Activated CD4-positive, alpha-beta T cell treated with anti-CD3 and anti-CD28 coated beads, Interleukin-2, amount 10 ng/mL, durations not matched to agents 7 days and 5 days (primary cell): Measurements from ENCODE around the gene SYNE1. TPM values are rescaled to one million over a fixed set of nuclear protein-coding genes. Genes with fewer than 3 reads are reported as not detected.
A peak's percentile ranks its signal among the peaks of the same experiment; 100 is the strongest.

Experiments
- CTCF ChIA-PET: fragments of 350-600 bp; sonication (Branson Sonifier 250); formaldehyde crosslinking; loops from one replicate; lab custom pipeline; 2021; ENCODE audit warnings: antibody characterized with exemption; lab: Charles Lee
- POLR2A ChIA-PET: fragments of 350-600 bp; sonication (Branson Sonifier 250); formaldehyde crosslinking; loops from one replicate; lab custom pipeline; 2021; ENCODE audit warnings: antibody characterized with exemption; lab: Charles Lee
- DNase-seq: peaks from one replicate; pipeline ENCODE4 v3.0.0-alpha.2; 2020
- H3K27ac Mint-ChIP-seq: one replicate; pipeline ENCODE4 v1.8.0; 2021; ENCODE audit warnings: mild to moderate bottlenecking, moderate library complexity, mixed read lengths
- H3K27me3 Mint-ChIP-seq: one replicate; pipeline ENCODE4 v1.8.0; 2021; ENCODE audit warnings: mixed read lengths
- H3K36me3 Mint-ChIP-seq: one replicate; pipeline ENCODE4 v1.8.0; 2021; ENCODE audit warnings: low read depth, mixed read lengths
- H3K4me1 Mint-ChIP-seq: one replicate; pipeline ENCODE4 v1.8.0; 2021; ENCODE audit warnings: mixed read lengths
- H3K4me3 Mint-ChIP-seq: one replicate; pipeline ENCODE4 v1.8.0; 2021; ENCODE audit warnings: mild to moderate bottlenecking, moderate library complexity, mixed read lengths
- H3K9me3 Mint-ChIP-seq: one replicate; pipeline ENCODE4 v1.8.0; 2021; ENCODE audit warnings: mixed read lengths
- total RNA-seq, 2 experiments: library from RNA; stranded (reverse); gene quantifications; one replicate each; pipeline ENCODE4 v1.2.3, GENCODE V29; 2021

The SYNE1 gene
- total RNA-seq, 2 experiments from 2014 or later = 98.4 to 99.3 TPM

DNA sequence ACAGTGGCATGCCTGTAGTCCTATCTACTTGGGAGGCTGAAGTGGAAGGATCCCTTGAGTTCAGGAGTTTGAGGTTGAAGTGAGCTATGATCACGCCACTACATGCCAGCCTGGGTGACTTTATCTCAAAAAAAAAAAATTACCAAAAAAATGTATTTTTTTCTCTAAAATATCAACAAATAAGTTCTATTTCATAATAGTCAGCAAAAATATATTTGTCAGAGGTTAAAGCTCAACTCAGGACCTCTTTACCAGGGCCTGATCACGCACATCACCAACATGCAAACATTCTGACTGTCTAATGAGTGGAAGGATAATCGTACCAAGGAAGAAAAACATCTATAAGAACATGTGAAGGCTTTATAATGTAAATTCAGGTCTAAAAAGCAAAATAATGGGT is 387.0 kb downstream of the SYNE1 start:
- H3K36me3 Mint-ChIP-seq = peaks cover 35% of the 10 kb centered on the region
- CTCF ChIA-PET = no interaction called here
- no peak overlapping the region for H3K27ac Mint-ChIP-seq
- POLR2A ChIA-PET = no interaction called here
- no peak for DNase-seq
- no peak overlapping the region for H3K4me3 Mint-ChIP-seq
- H3K4me1 Mint-ChIP-seq = peaks cover 3% of the 10 kb centered on the region
- no peaks in the 10 kb centered on the region for H3K9me3 Mint-ChIP-seq
- no peaks in the 10 kb centered on the region for H3K27me3 Mint-ChIP-seq

DNA sequence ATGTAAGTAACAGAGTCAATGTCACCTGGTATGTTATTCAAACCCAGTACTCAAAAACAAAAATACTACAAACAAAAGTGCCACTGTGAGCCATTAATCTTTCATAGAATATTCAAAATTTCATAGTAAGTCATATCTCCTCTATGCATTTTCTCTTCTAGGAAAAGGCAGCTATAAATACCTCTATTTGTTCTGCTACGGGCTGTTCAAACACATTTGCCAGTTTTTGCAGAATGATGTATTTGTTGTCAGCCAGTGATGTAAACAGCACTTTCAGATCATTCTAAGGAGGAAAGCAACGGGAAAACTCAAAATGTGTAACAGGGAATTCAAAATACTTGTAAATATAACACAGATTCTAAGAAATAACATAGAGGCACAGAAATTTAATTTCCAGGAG is 388.2 kb downstream of the SYNE1 start:
- Mint-ChIP-seq H3K36me3 (peaks cover 37% of the 10 kb centered on the region), H3K4me1 (peaks cover 3% of the 10 kb centered on the region), H3K9me3 (no peaks in the 10 kb centered on the region), H3K27ac (no peak overlapping the region), H3K27me3 (no peaks in the 10 kb centered on the region), H3K4me3 (no peak overlapping the region)
- DNase-seq = no peak
- CTCF ChIA-PET = no interaction called here
- POLR2A ChIA-PET = no interaction called here

DNA sequence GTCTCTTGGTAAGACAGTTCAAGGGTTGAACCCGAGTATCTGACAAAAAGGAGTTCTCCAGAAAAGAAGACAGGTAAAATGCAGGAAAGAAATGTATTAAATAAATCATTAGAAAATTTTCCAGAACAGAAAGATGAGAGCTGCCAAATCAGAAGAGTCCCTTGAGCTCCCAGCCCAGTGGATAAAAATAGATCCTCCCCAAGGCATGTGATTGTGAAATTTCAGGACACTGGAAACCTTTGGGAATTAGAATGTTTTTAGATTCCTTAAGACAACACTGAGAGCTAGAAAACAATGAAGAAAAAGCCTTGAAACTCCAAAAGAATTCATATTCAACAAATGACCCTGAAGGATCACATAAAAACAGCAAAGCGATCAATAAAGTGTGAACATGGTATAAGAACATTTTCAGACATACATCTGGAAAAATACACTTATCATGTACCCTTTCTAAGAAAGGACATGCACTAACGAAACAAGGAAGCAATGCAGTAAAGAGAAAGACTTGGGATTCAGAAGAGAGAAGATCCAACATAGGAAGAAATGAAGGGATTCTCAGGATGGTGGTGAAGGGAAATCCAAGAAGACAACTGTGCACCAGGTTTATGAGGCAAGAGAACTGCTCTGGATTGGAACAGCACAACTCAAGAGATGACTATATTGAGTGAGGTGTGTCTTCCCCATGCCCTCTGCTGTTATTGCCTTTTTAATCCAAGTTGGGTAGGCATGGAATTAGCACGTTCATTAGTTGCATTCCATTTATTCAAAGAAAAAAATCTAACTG is 390.4 kb downstream of the SYNE1 start:
- no peaks in the 10 kb centered on the region for H3K27me3 Mint-ChIP-seq
- POLR2A ChIA-PET = interaction anchor here (0.6 kb wide), 1 partner anchor 25 kb away, joined by 4 read pairs; no protein-coding TSS in a partner anchor

DNA sequence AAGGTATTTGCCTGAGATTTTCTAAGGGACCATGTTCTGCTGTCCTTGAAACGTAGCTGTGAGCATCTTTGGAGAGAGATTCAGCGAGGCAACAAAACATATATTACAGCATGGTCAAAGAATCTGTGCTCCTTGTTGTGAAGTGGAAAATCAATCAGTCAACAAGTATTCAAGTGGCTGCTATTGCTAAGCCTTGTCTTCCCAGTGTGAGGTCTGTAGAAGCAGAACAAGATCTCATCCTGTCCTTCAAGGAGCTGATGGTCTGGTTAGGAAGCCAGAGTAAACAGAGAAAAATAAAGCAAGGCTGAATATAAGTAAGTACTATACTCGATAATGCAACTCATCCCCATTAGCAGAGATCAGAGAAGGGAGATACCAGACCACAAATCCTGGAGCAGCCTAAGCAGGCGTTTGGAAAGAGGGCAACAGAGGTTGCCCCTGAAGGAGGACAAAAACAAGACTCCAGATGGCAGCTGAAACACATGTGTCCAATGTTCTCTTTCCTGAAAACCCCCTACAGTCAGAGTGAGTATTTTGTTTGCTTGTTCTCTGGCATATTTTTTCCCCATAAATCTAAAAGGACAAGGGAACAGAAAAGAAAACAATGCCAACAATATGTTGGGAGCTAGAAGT is 392.0 kb downstream of the SYNE1 start:
- Mint-ChIP-seq H3K4me3 (no peak overlapping the region), H3K27ac (no peak overlapping the region), H3K36me3 (peaks cover 53% of the 10 kb centered on the region), H3K27me3 (no peaks in the 10 kb centered on the region), H3K4me1 (peaks cover 3% of the 10 kb centered on the region), H3K9me3 (no peaks in the 10 kb centered on the region)
- no peak for DNase-seq
- CTCF ChIA-PET = interaction anchor here (0.6 to 0.8 kb wide), 2 partner anchors 9 to 59 kb away, joined by 3 read pairs; no protein-coding TSS in a partner anchor
- POLR2A ChIA-PET = no interaction called here

More for the DNA sequence above, 390.4 kb downstream of the SYNE1 start:
- no peak overlapping the region for H3K4me3 Mint-ChIP-seq
- H3K27ac Mint-ChIP-seq = no peak overlapping the region
- H3K4me1 Mint-ChIP-seq = peaks cover 3% of the 10 kb centered on the region
- H3K9me3 Mint-ChIP-seq = no peaks in the 10 kb centered on the region
- DNase-seq = no peak
- CTCF ChIA-PET = no interaction called here
- H3K36me3 Mint-ChIP-seq = peaks cover 37% of the 10 kb centered on the region

DNA sequence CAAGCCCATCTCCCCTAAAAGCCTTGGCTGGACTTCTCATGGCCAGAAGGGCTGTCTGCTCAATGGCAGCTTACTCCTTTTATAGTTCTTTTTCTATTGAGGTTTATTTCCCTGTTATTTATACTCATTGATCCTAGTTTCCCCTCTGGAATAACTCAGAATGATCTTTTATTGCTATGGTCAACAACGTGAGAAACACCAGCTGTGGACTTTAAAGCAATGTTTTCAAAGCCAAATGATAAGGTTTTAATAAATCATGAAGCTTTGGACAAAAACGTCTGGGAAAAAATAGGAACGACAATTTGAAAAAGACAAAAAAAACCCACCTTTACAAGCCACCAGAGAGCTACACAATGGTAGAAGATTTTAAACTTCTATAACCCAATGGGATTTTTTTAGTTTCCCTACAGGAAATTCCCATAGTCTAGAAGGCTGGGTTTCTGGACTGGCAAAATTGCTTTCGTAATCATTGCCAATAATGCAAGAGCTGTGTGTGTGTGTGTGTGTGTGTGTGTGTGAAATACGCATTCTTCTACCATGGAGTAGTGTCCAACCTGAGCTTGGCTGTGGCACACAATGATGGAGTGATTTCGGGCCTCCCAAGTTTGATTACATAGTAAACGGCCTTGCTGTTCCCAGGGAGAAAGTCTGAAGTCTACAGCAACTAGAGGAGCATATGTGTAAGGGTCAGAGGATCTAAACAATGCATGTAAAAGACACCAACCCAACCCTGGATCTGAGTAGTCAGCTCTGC is 396.0 kb downstream of the SYNE1 start:
- H3K9me3 Mint-ChIP-seq = no peaks in the 10 kb centered on the region
- H3K36me3 Mint-ChIP-seq = peaks cover 57% of the 10 kb centered on the region
- no peaks in the 10 kb centered on the region for H3K27me3 Mint-ChIP-seq
- no peak overlapping the region for H3K27ac Mint-ChIP-seq
- DNase-seq = no peak
- POLR2A ChIA-PET = no interaction called here
- H3K4me1 Mint-ChIP-seq = no peaks in the 10 kb centered on the region
- CTCF ChIA-PET = interaction anchor here (1.3 kb wide), 1 partner anchor 20 kb away, joined by 3 read pairs; no protein-coding TSS in a partner anchor
- H3K4me3 Mint-ChIP-seq = no peak overlapping the region

DNA sequence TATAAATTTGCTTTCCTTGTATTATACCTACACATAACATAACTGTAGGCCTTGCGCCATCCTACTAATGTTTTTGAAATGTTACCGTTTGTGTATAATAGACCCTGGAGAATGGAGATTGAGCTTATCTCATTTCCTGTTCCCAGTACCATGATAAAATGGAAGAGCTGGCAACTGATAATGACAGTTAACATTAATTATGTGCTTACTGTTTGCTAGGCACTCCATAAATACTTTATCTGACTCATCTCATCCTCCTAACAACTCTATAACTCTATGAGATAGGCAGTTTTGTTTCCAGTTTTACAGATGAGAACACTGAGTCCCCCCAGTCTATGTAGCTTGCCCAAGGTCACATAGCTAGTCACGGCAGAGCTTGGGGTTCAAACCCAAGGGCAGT is 396.7 kb downstream of the SYNE1 start:
- Mint-ChIP-seq H3K36me3 (peaks cover 62% of the 10 kb centered on the region), H3K27me3 (no peaks in the 10 kb centered on the region), H3K4me1 (no peaks in the 10 kb centered on the region), H3K27ac (no peak overlapping the region), H3K9me3 (no peaks in the 10 kb centered on the region), H3K4me3 (no peak overlapping the region)
- CTCF ChIA-PET = interaction anchor here (1.3 to 1.4 kb wide), 2 partner anchors 14 to 19 kb away, joined by 3 to 4 read pairs; no protein-coding TSS in a partner anchor
- DNase-seq = no peak
- POLR2A ChIA-PET = no interaction called here

DNA sequence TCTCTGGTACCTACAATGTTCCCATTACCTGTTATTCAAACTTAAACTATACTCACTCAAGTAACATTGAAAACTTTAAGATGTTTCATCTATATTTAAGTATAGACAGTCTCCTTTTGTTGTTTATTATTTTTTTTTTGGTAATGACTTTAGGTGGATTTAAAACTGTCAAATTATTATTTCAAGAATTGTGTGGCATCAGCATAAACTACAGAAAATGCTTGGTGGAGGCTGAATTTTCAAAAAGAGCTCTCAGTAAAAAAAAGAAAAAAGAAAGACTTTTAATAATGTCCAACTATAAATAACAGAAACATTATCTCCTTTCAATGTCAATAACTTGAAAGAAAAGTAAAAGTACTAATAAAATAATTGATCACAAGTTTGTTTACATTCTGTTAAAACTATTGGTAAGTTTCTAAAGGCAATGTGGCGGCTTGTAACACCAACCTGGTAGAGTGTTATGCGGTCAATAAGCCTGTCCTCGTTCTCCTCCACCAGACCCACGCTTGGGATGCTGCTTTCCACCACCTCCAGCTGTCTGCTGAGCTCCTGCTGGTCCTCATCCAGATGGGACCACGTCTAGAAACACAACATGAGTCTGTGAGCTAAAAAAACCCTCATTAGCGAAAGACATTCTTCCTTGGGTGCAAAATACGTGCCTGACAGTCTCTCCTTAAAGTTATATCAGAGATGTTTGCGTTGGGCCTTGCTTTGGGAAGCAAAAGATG is 400.6 kb downstream of the SYNE1 start:
- ChIA-PET CTCF (interaction anchor here (0.9 kb wide), 1 partner anchor 9 kb away, joined by 3 read pairs; no protein-coding TSS in a partner anchor), POLR2A (interaction anchor here (0.6 kb wide), 1 partner anchor 1332 kb away, joined by 5 read pairs; no protein-coding TSS in a partner anchor)
- peaks cover 69% of the 10 kb centered on the region for H3K36me3 Mint-ChIP-seq

DNA sequence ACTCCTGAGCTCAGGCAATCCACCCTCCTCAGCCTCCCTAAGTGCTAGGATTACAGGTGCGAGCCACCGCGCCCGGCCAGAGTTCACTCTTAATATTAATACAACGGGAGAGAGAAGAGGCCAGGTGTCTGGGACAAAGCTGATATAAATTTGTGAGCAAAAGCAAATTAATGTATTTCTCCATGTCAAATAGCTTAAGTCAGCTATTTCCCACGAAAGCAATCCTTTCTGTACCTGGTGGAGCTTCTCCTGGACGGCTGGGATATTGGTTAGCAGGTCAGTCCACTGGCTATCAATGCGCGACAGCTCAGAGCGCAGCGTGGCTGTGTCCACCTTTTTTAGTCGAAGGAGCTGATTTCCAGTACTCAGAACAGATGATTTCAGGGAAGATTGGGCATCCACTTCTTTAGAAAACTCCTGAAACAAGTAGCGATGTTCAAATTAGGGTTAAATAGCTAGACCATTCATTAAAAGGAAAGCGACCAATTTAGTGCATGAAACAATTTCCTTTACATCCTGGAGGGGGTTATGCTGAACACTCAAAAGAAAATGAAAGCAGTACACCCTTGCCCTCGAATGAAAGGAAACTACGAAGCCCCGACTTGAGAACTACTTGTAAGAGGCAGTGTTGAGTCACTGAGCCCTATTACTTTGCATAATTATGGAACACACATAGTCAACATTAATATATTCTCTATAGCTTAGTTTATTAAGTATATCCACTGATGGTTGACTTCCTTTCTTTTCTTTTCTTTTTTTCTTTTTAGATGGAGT is 403.4 kb downstream of the SYNE1 start:
- Mint-ChIP-seq H3K27me3 (no peaks in the 10 kb centered on the region), H3K36me3 (peaks cover 54% of the 10 kb centered on the region), H3K4me3 (peak overlapping the region; percentile 64), H3K27ac (peak overlapping the region; percentile 91), H3K9me3 (no peaks in the 10 kb centered on the region), H3K4me1 (peaks cover 30% of the 10 kb centered on the region)
- DNase-seq = peak; percentile 56
- CTCF ChIA-PET = interaction anchor here (0.6 to 2.2 kb wide), 5 partner anchors 12 to 554 kb away, joined by 3 to 8 read pairs (median 3); no protein-coding TSS in a partner anchor
- POLR2A ChIA-PET = interaction anchor here (0.6 kb wide), 1 partner anchor 476 kb away, joined by 4 read pairs; no protein-coding TSS in a partner anchor

More for the DNA sequence above, 400.6 kb downstream of the SYNE1 start:
- Mint-ChIP-seq H3K27me3 (no peaks in the 10 kb centered on the region), H3K4me1 (peaks cover 30% of the 10 kb centered on the region), H3K4me3 (no peak overlapping the region), H3K9me3 (no peaks in the 10 kb centered on the region), H3K27ac (no peak overlapping the region)
- DNase-seq = no peak

DNA sequence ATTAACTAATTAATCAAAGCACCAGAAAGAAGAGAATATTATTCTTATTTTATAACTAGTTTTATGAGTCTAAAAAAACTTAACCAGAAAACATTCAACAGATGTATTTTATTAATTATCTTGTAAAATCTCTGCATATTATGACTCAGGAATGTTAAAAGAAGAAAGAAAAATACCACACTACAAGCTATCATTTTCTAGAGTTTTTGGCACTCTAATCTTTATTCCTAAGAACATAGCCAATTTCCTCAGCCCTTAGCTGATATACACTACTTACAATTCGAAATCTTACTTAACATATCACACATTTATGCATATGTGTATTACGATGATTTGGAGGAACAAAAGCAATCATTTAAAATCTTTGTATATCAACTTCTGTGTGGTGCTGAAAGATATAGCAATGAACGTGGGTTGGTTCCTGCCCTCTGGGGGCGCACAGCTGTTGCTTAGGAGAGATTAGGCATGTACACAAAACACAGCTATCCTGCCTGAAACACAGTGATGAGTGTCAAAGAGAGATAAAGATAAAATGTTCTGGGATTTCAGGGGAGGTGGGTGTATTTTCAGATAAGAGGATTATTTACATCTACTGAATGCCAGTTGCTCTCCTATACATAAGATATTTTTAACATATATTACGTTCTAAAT is 404.5 kb downstream of the SYNE1 start:
- Mint-ChIP-seq H3K9me3 (no peaks in the 10 kb centered on the region), H3K27me3 (no peaks in the 10 kb centered on the region), H3K4me1 (peaks cover 30% of the 10 kb centered on the region), H3K36me3 (peaks cover 52% of the 10 kb centered on the region), H3K27ac (peak overlapping the region; percentile 91), H3K4me3 (peak overlapping the region; percentile 64)
- peak; percentile 30 for DNase-seq
- POLR2A ChIA-PET = interaction anchor here (0.6 kb wide), 1 partner anchor 41 kb away, joined by 3 read pairs; no protein-coding TSS in a partner anchor
- CTCF ChIA-PET = interaction anchor here (0.6 to 2.2 kb wide), 3 partner anchors 48 to 553 kb away, joined by 3 to 8 read pairs (median 7); no protein-coding TSS in a partner anchor

DNA sequence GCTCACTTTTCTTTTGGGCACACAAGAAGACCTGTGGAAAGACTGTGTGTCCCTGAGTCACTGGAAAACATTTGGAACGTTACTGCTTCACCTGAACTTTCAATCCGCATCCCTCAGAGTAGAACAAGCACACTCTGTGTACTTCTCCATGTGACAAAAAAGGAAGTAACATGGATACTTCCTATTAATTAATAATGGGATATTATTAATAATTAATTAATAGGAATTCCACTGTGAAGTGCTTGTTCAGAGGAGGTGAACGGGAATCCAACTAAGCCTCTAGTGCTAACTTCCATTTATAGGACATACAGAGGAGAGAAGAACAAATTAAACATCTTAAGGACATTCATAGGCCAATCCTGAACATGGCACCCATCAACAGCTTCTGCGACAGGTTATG is 407.8 kb downstream of the SYNE1 start:
- no peaks in the 10 kb centered on the region for H3K9me3 Mint-ChIP-seq
- CTCF ChIA-PET = interaction anchor here (0.6 kb wide), 1 partner anchor 16 kb away, joined by 4 read pairs; no protein-coding TSS in a partner anchor
- H3K36me3 Mint-ChIP-seq = peaks cover 50% of the 10 kb centered on the region
- DNase-seq = no peak
- no peak overlapping the region for H3K4me3 Mint-ChIP-seq
- no peaks in the 10 kb centered on the region for H3K27me3 Mint-ChIP-seq
- POLR2A ChIA-PET = no interaction called here
- peaks cover 22% of the 10 kb centered on the region for H3K4me1 Mint-ChIP-seq
- no peak overlapping the region for H3K27ac Mint-ChIP-seq

DNA sequence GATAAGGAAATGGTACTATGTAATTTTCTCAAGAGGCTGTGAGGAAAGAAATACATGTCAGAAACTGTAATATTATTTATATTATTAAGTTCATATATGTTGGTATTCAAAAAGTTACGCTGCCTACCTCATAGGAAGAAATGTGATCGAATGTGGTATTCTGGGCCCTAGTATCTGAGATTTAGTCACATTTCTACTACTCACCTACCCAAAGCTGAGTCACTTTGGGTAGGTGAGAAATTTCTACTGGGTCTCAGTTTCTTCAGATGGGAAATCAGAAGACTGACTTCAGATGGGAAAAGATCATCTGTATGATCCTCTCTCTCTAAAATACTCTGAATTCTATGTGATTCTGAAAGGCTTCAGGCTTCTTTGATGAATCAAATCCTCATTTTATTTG is 411.0 kb downstream of the SYNE1 start:
- peaks cover 21% of the 10 kb centered on the region for H3K9me3 Mint-ChIP-seq
- POLR2A ChIA-PET = no interaction called here
- CTCF ChIA-PET = interaction anchor here (0.8 to 1.6 kb wide), 3 partner anchors 9 to 14 kb away, joined by 3 to 4 read pairs (median 4); no protein-coding TSS in a partner anchor

More for the DNA sequence above, 411.0 kb downstream of the SYNE1 start:
- no peak overlapping the region for H3K27ac Mint-ChIP-seq
- no peaks in the 10 kb centered on the region for H3K4me1 Mint-ChIP-seq
- no peaks in the 10 kb centered on the region for H3K27me3 Mint-ChIP-seq
- DNase-seq = no peak
- H3K36me3 Mint-ChIP-seq = peaks cover 56% of the 10 kb centered on the region
- no peak overlapping the region for H3K4me3 Mint-ChIP-seq
